Kidney (tissue), 14 donors: ENCODE measurements around the gene MAP3K14. TPM values are rescaled to one million over a fixed set of nuclear protein-coding genes. Genes with fewer than 3 reads are reported as not detected.

ENCODE experiments used
- DNase-seq, 5 donors: peaks; one replicate each; pipeline ENCODE4 v3.0.0-alpha.2; 2013 to 2020
- FAIRE-seq: peaks from 2 replicates; lab custom pipeline; 2012; peaks lifted over from hg19 to GRCh38; lab: Jason Lieb, UNC
- H3K27ac ChIP-seq, 2 donors: one replicate each; pipeline ENCODE4 v1.7.0; 2013; ENCODE audit warnings: low read depth in 2 of 2, low read length in 2 of 2, inconsistent platforms in 1 of 2
- H3K27me3 ChIP-seq: one replicate; pipeline ENCODE4 v1.7.1; 2013; ENCODE audit warnings: low read length, inconsistent platforms; ENCODE audit not compliant: control insufficient read depth, insufficient read depth
- H3K36me3 ChIP-seq, 3 donors: one replicate each; pipeline versions ENCODE4 v1.7.0 to v1.7.1; 2013; ENCODE audit warnings: low read length in 3 of 3, control low read depth in 1 of 3, inconsistent platforms in 1 of 3; ENCODE audit not compliant: insufficient read depth in 3 of 3, control insufficient read depth in 2 of 3
- H3K4me1 ChIP-seq, 3 donors: one replicate each; pipeline versions ENCODE4 v1.7.0 to v1.7.1; 2013; ENCODE audit warnings: low read length in 3 of 3, inconsistent platforms in 1 of 3, low read depth in 1 of 3; ENCODE audit not compliant: control insufficient read depth in 2 of 3, insufficient read depth in 2 of 3
- H3K4me3 ChIP-seq, 3 donors: one replicate each; pipeline versions ENCODE4 v1.7.0 to v1.8.1; 2013; ENCODE audit warnings: low read length in 3 of 3, control low read depth in 1 of 3, inconsistent platforms in 1 of 3
- H3K9ac ChIP-seq, 3 donors: one replicate each; pipeline versions ENCODE4 v1.7.0 to v1.7.1; 2013; ENCODE audit warnings: low read length in 3 of 3, control low read depth in 1 of 3, inconsistent platforms in 1 of 3
- H3K9me3 ChIP-seq, 3 donors: one replicate each; pipeline versions ENCODE4 v1.7.0 to v1.7.1; 2013; ENCODE audit warnings: low read length in 3 of 3, control low read depth in 1 of 3, inconsistent platforms in 1 of 3; ENCODE audit not compliant: control insufficient read depth in 2 of 3, insufficient read depth in 1 of 3
- CTCF ChIP-seq: IDR thresholded peaks from 3 replicates; pipeline ENCODE4 v1.5.1; 2012; ENCODE audit warnings: mild to moderate bottlenecking, moderate library complexity, borderline replicate concordance; ENCODE audit not compliant: insufficient read depth; ENCODE audit errors: extremely low read depth
- intact Hi-C: fragments of 100-400 bp; cut with DNase I; formaldehyde crosslinking; loops from one replicate; pipeline ENCODE4 v1.11.1; 2022
- polyA plus RNA-seq: library from polyadenylated mRNA; stranded (reverse); fragments of 350-450 nt; fragmentation: Illumina TruSeq; extraction: RNeasy Lipid Tissue Mini Kit (QIAGEN cat#74804); gene quantifications from one replicate; pipeline ENCODE4 v1.2.3, GENCODE V29; 2014; ENCODE audit warnings: low read depth, low replicate concordance; ENCODE audit not compliant: insufficient read depth
- total RNA-seq: library from RNA; stranded (reverse); fragmentation: NEBNext Ultra II Directional; extraction: Animal tissue kit (Norgen Biotek cat#: 25700); gene quantifications from one replicate; pipeline ENCODE4 v1.2.1, GENCODE V29; 2021
- donor health status: control.
- donor health status: control.
- donor health status: control.
- donor health status: control.
- donor health status: control.
- donor health status: DM: yes; HTN: yes; CAD: no.
- donor health status: Normal renal cell carcinoma (clear cell type).

The MAP3K14 gene
- total and polyA plus RNA-seq, 2 donors from 2014 or later, result 7.6 to 24.5 TPM

DNA sequence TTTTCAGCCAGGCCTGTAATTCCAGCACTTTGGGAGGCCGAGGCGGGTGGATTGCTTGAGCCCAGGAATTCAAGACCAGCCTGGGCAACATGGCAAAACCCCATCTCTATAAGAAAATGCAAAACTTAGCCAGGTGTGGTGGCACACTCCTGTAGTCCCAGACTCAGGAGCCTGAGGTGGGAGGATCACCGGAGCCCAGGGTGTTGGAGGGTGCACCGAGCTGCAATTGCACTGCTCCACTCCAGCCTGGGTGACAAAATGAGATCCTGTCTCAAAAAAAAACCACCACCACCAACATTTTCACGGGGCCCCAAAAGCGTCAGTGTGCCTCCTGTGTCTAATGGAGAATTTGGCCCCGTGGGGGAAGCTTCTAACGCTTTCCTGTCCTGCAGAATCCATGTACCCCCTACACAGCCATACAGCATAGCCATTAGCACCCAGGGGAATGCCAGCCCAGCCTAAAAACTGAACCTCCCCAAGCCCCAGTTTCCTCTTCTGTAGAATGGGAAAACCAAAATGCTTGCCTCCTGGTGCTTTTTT, 22.2 kb upstream of the MAP3K14 start:
- H3K27me3 ChIP-seq, result no peaks in the 10 kb centered on the region
- H3K36me3 ChIP-seq, result no peaks in the 10 kb centered on the region
- no peak for FAIRE-seq
- peak in 1 of 5 donors; percentile 2 for DNase-seq
- H3K4me1 ChIP-seq, result peaks cover 0 to 3% (median 0%) of the 10 kb centered on the region in 3 donors
- H3K4me3 ChIP-seq, result no peak overlapping the region
- TF ChIP-seq CTCF, result no peak
- intact Hi-C loops, result no loop called here
- H3K9ac ChIP-seq, result no peak overlapping the region
- no peaks in the 10 kb centered on the region for H3K9me3 ChIP-seq
- H3K27ac ChIP-seq, result no peak overlapping the region

- peak in 2 of 5 donors; percentile 8 to 26 for DNase-seq
- no peak for FAIRE-seq
These were observed 21.4 kb upstream of the MAP3K14 start for GRCh38 chr17:45338023-45338781.

GRCh38 chr17:45336390-45337182, 19.8 kb upstream of the MAP3K14 start:
- DNase-seq (peak in 2 of 5 donors; percentile 5 to 24), FAIRE-seq (no peak)
- no peak overlapping the region for H3K9ac ChIP-seq
- no peaks in the 10 kb centered on the region for H3K36me3 ChIP-seq
- no peaks in the 10 kb centered on the region for H3K9me3 ChIP-seq
- intact Hi-C loops, result no loop called here
- no peaks in the 10 kb centered on the region for H3K27me3 ChIP-seq
- no peak for TF ChIP-seq CTCF
- no peak overlapping the region for H3K27ac ChIP-seq
- no peak overlapping the region for H3K4me3 ChIP-seq
- no peaks in the 10 kb centered on the region for H3K4me1 ChIP-seq

More at GRCh38 chr17:45338023-45338781, 21.4 kb upstream of the MAP3K14 start:
- Histone ChIP-seq H3K36me3 (no peaks in the 10 kb centered on the region), H3K9me3 (no peaks in the 10 kb centered on the region), H3K27me3 (no peaks in the 10 kb centered on the region), H3K4me3 (no peak overlapping the region), H3K27ac (peak overlapping the region; percentile 73 to 76), H3K4me1 (peaks cover 0 to 3% (median 0%) of the 10 kb centered on the region in 3 donors), H3K9ac (no peak overlapping the region)
- intact Hi-C loops, result no loop called here
- TF ChIP-seq CTCF, result no peak
